KOPT-K1 (cell line): ENCODE results near the gene CRTAC1.

Experiments
- H3K27ac ChIP-seq: fragments of 200-600 bp; sonication (generic); 2 replicates; pipeline ENCODE4 v1.5.1; 2016; ENCODE audit warnings: antibody characterized with exemption, mild to moderate bottlenecking, low read depth, low read length; ENCODE audit not compliant: poor library complexity, severe bottlenecking
- H3K36me3 ChIP-seq: fragments of 200-600 bp; sonication (generic); 2 replicates; pipeline ENCODE4 v1.5.1; 2017; ENCODE audit warnings: antibody characterized with exemption, mild to moderate bottlenecking, low read length, moderate library complexity; ENCODE audit not compliant: insufficient read depth
- H3K9me3 ChIP-seq: fragments of 200-600 bp; sonication (generic); 2 replicates; pipeline ENCODE4 v1.5.1; 2017; ENCODE audit warnings: antibody characterized with exemption, low read length, mild to moderate bottlenecking; ENCODE audit not compliant: insufficient read depth, poor library complexity, severe bottlenecking

CRTAC1 gene

DNA sequence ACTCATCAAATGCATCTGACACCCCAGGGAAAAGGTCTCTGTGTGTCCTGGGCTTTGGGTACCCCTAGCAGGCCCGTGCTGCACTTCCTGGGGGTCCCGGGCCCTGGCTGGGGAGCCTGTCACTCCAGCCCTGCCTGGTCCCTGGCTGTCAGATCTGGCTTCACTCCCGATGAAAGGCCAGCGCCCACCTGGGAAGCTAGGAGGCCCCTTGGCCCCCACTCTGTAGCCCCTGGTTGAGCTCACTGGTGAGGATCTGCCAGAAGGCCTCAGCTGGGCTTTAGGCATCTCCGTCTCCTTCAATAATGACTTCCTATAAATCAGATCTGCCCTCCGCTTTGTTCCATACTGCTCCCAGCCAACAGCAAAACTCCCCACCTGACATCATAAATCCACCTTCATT, 116.8 kb downstream of the CRTAC1 start:
- Histone ChIP-seq H3K27ac (no peak overlapping the region), H3K9me3 (no peaks in the 10 kb centered on the region), H3K36me3 (no peaks in the 10 kb centered on the region)

DNA sequence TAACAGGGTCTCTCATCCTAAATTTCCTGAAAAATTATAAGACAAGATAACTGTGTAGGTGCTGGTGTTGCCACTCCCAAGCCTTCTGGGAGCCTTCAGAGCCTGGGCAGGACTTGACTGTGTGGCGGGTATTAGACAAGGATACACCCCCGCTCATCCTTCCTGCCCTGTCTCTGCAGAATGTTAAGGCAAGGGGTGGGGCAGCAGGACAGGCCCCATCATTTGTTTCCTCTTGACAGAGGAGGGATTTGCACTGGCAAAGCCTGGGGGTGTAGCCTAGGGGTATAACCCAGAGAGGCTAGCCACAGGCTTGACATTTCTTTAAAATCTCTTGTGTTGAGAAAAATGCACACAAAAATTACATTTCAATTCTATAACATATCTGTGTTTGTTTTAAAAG, 117.2 kb downstream of the CRTAC1 start:
- no peak overlapping the region for H3K27ac ChIP-seq
- no peaks in the 10 kb centered on the region for H3K9me3 ChIP-seq
- H3K36me3 ChIP-seq = no peaks in the 10 kb centered on the region

DNA sequence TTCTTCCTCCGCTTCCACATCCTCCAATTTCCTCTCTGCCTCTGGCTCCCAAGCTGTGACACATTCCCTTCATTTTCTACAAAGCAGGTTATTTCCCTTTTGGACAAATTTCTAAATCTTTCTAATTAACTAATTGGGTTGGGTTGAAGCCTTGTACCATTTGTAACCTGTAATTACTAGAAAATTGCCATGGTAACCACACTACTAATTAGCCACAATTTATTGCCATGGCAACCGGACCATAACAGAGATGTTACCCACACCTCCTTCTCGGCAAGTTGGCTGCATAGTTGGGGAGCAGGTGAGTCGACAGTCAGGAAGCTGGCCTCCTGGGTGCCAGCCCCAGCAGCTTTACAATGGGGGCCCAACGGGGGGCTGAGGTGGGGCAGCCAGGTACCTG, 119.2 kb downstream of the CRTAC1 start:
- H3K36me3 ChIP-seq = no peaks in the 10 kb centered on the region
- H3K9me3 ChIP-seq = no peaks in the 10 kb centered on the region
- no peak overlapping the region for H3K27ac ChIP-seq

- H3K27ac ChIP-seq = no peak overlapping the region
- no peaks in the 10 kb centered on the region for H3K36me3 ChIP-seq
- H3K9me3 ChIP-seq = no peaks in the 10 kb centered on the region
Measured at GRCh38 chr10:97910661-97911060, 119.8 kb downstream of the CRTAC1 start.

DNA sequence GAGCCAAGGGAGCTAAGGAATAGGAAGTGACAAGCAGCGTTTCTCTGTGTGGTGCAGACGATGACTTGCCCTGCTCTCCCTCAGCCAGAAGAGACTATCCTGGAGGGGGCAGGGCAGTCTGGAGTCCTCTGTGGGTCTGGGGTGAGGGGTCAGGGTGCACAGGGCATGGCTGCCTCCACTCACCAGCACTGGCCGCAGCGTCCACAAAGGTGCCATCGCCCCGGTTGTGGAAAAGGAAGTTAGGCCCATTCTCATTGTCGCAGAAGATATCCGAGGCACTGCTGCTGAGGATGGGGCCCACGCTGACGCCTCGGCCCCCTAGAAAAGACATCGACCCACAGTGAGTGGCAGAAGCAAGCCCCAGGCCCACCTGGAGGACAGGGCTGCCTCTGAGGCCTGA, 122.6 kb downstream of the CRTAC1 start:
- no peaks in the 10 kb centered on the region for H3K36me3 ChIP-seq
- H3K27ac ChIP-seq = no peak overlapping the region
- no peaks in the 10 kb centered on the region for H3K9me3 ChIP-seq

- Histone ChIP-seq H3K36me3 (no peaks in the 10 kb centered on the region), H3K9me3 (no peaks in the 10 kb centered on the region), H3K27ac (no peak overlapping the region)
Measured at GRCh38 chr10:97907211-97907610, 123.2 kb downstream of the CRTAC1 start.

GRCh38 chr10:97905276-97905675, 125.1 kb downstream of the CRTAC1 start:
- Histone ChIP-seq H3K27ac (no peak overlapping the region), H3K36me3 (no peaks in the 10 kb centered on the region), H3K9me3 (no peaks in the 10 kb centered on the region)

GRCh38 chr10:97904576-97904975, 125.8 kb downstream of the CRTAC1 start:
- no peaks in the 10 kb centered on the region for H3K9me3 ChIP-seq
- no peak overlapping the region for H3K27ac ChIP-seq
- no peaks in the 10 kb centered on the region for H3K36me3 ChIP-seq

DNA sequence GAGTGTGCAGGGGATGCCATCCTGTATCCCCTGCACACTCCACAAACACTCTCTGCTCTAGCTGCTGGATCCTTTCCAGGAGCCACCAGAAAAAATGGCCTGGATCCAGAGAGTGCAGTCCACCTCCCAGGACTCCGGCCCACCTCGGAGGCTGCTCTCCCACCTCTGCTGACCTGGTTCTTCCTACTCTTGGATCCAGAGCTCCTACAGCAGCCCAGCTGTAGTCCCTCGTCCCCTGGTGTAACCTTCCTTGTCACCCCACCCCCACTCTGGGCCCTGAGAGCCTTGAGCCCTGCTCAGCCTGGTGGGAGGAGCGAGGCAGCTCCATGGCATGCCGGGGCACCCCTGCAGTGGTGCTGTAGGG, 126.4 kb downstream of the CRTAC1 start:
- no peak overlapping the region for H3K27ac ChIP-seq

DNA sequence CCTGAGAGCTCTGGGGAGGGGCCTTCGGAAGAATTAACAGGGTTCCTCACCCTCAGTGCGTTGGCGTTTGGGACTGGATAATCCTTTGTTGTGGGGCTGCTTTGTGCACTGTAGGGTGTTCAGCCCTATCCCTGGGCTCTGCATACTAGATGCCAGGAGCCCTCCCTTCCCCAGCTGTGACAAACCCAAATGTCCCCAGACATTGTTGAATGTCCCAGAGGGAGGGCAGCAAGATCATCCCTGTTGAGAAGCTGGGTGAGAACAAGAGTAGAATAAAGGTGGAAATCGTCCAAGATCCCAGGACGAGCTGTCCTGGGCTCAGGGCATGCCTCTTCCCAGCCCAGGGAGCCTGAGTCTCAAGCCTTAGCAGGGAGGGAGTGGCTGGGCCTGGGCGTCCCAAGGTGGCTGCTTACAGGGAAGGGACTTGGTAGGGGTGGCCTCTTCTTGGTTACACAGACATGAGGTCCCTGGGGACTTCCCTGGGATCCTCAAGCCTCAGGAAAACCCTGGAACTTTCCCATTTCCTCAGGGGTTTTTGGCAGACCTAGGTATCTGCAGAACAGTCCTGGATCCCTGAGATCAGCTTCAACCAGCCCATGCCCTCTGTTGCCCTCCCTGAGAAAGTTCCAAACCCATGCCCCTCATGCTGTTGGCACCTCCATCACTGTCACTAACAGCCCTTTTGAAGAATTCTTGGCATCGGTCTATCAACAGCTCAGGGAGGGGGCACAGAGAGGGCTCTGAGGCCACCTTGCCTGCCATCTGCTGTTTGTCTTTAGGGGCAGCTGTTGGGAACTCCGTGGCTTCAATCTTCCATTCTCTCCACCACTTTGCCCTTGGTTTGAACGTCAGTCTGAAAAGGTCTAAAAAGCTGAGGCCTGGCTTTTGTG, 127.0 kb downstream of the CRTAC1 start:
- Histone ChIP-seq H3K9me3 (no peaks in the 10 kb centered on the region), H3K27ac (no peak overlapping the region), H3K36me3 (no peaks in the 10 kb centered on the region)

More for the DNA sequence above, 126.4 kb downstream of the CRTAC1 start:
- Histone ChIP-seq H3K9me3 (no peaks in the 10 kb centered on the region), H3K36me3 (no peaks in the 10 kb centered on the region)

DNA sequence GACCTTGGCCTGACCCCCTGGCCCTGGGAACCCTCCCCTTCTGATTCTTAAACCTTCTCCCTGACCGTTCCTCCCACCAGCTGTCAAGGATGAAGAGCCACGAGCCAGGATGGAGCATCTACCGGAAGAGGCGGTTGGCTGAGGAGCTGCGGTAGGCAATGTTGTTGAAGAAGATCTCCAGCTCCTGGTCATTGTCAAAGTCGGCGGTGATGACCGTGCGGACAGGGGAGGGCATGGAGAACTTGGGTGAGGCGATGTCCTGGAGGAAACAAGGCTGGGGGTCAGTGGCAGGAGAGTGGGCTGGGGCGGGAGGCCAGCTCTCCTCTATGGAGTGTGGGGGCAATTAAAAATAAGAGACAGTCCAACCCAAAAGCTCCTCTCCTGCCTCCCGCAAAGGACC, 129.0 kb downstream of the CRTAC1 start:
- Histone ChIP-seq H3K36me3 (no peaks in the 10 kb centered on the region), H3K9me3 (no peaks in the 10 kb centered on the region), H3K27ac (no peak overlapping the region)

GRCh38 chr10:97898429-97898828, 132.0 kb downstream of the CRTAC1 start:
- Histone ChIP-seq H3K27ac (no peak overlapping the region), H3K36me3 (no peaks in the 10 kb centered on the region), H3K9me3 (no peaks in the 10 kb centered on the region)

- Histone ChIP-seq H3K27ac (no peak overlapping the region), H3K9me3 (no peaks in the 10 kb centered on the region)
Measured at GRCh38 chr10:97896756-97897358, 133.6 kb downstream of the CRTAC1 start.

DNA sequence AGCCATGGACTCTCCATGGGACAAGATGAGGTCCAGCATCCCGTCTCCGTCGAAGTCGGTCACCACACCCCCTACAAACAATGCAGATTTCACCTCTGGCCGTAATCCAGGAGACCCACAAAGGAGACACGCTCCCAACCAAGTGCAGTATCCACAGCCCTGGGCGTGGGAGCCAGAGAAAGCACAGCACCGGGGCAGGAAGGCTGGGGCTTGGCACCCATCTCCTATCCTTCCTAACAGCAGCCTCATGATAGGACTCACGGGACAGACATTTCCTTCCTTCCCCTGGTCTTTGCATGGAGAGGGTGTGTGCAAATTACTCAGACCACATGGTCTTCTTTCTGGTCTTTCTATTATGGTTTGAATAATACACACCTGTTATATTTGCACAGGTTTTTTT, 134.5 kb downstream of the CRTAC1 start:
- H3K36me3 ChIP-seq = no peaks in the 10 kb centered on the region
- no peaks in the 10 kb centered on the region for H3K9me3 ChIP-seq
- H3K27ac ChIP-seq = no peak overlapping the region

More at GRCh38 chr10:97896756-97897358, 133.6 kb downstream of the CRTAC1 start:
- H3K36me3 ChIP-seq = no peaks in the 10 kb centered on the region

DNA sequence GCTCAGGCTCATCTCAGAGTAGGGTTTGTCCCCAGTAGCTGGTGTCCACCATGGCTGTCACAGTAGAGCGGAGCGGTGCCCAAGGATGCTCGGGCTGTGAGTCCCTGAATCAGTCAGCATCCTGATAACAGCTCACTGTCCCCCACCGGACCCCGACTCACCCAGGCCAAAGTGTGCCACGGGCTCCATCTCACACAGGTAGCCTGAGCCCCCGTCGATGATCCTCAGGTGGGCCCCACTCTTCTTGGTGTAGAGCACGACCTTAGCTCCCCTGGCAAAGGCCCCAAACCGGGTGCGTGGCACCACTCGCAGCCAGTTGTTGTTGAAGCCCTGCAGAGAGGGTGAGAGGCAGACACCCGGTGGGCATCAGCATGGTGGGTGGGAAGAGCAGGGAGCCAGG, 135.3 kb downstream of the CRTAC1 start:
- no peak overlapping the region for H3K27ac ChIP-seq
- H3K9me3 ChIP-seq = no peaks in the 10 kb centered on the region
- H3K36me3 ChIP-seq = no peaks in the 10 kb centered on the region

DNA sequence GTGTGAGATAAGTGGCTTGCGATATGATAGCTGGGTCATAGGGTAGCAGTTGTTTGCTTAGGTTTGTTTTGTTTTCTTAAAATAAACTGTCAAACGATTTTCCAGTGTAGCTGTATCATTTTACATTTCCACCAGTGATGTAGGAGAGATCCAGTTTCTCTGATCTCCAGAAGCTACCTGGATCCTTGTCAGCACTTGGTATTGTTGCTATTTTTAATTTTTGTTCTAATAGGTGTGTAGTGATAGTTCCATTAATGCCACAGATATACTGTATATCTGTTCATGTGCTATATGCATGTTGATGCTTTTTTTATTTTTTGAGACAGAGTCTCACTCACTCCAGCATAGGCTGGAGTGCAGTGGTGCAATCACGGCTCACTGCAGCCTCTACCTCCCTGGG, 136.3 kb downstream of the CRTAC1 start:
- Histone ChIP-seq H3K9me3 (no peaks in the 10 kb centered on the region), H3K36me3 (no peaks in the 10 kb centered on the region), H3K27ac (no peak overlapping the region)
